ENCODE measurements around the gene MARK2.
A peak's percentile ranks its signal among the peaks of the same experiment; 100 is the strongest.

The MARK2 gene

GRCh38 chr11:63869683-63870082 is 30.8 kb downstream of the MARK2 start:
- Histone ChIP-seq H3F3A (ENCODE audit: insufficient read depth, low read length) (peaks cover 43% of the 10 kb centered on the region), H4K20me1 (ENCODE audit: insufficient read depth, low read length) (peaks cover 7% of the 10 kb centered on the region; the same call in 1 of the 2 replicates), H3K36me3 (replicated peaks; ENCODE audit: insufficient read depth, low read length) (no peaks in the 10 kb centered on the region), H3K27me3 (replicated peaks; ENCODE audit: insufficient read depth, low read length) (no peaks in the 10 kb centered on the region), H3K79me2 (ENCODE audit: low read length) (peaks cover 82% of the 10 kb centered on the region), H2AFZ (ENCODE audit: low read length) (no peak overlapping the region), H3K9ac (ENCODE audit: low read length) (no peak overlapping the region), H3K27ac (ENCODE audit: low read length) (no peak overlapping the region), H3K4me1 (ENCODE audit: low read length) (peaks cover 65% of the 10 kb centered on the region), H3K4me2 (ENCODE audit: low read depth, low read length) (no peak overlapping the region), H3K4me3 (ENCODE audit: low read length) (no peak overlapping the region), H3K9me3 (replicated peaks; ENCODE audit: insufficient read depth, low read length) (no peaks in the 10 kb centered on the region), H3K9me2 (replicated peaks; ENCODE audit: insufficient read depth, low read length) (no peaks in the 10 kb centered on the region)
- no peak for DNase-seq
- TF ChIP-seq EZH2phosphoT487 (IDR thresholded peaks at IDR 0.05; ENCODE audit: low read length) (no peak), EZH2 (optimal IDR thresholded peaks at IDR 0.05; ENCODE audit: low read depth, low read length) (no peak)
- TF ChIP-seq, protein P1, sequence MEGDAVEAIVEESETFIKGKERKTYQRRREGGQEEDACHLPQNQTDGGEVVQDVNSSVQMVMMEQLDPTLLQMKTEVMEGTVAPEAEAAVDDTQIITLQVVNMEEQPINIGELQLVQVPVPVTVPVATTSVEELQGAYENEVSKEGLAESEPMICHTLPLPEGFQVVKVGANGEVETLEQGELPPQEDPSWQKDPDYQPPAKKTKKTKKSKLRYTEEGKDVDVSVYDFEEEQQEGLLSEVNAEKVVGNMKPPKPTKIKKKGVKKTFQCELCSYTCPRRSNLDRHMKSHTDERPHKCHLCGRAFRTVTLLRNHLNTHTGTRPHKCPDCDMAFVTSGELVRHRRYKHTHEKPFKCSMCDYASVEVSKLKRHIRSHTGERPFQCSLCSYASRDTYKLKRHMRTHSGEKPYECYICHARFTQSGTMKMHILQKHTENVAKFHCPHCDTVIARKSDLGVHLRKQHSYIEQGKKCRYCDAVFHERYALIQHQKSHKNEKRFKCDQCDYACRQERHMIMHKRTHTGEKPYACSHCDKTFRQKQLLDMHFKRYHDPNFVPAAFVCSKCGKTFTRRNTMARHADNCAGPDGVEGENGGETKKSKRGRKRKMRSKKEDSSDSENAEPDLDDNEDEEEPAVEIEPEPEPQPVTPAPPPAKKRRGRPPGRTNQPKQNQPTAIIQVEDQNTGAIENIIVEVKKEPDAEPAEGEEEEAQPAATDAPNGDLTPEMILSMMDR (IDR thresholded peaks at IDR 0.05; ENCODE audit: low read length), result no peak

- H4K20me1 ChIP-seq (ENCODE audit: insufficient read depth, low read length), result peaks cover 7% of the 10 kb centered on the region; the same call in 1 of the 2 replicates
These were observed 31.6 kb downstream of the MARK2 start for GRCh38 chr11:63870351-63871140.

GRCh38 chr11:63871962-63872799 is 33.3 kb downstream of the MARK2 start:
- no peak overlapping the region for H3K9ac ChIP-seq (ENCODE audit: low read length)
- H3K27me3 ChIP-seq (replicated peaks; ENCODE audit: insufficient read depth, low read length), result no peaks in the 10 kb centered on the region
- H3F3A ChIP-seq (ENCODE audit: insufficient read depth, low read length), result peaks cover 22% of the 10 kb centered on the region
- DNase-seq, result peak; percentile 65
- peaks cover 3% of the 10 kb centered on the region; the same call in 1 of the 2 replicates for H4K20me1 ChIP-seq (ENCODE audit: insufficient read depth, low read length)
- no peaks in the 10 kb centered on the region for H3K36me3 ChIP-seq (replicated peaks; ENCODE audit: insufficient read depth, low read length)
- peak overlapping the region; percentile 56; the same call in 1 of the 2 replicates for H3K27ac ChIP-seq (ENCODE audit: low read length)
- peaks cover 89% of the 10 kb centered on the region for H3K79me2 ChIP-seq (ENCODE audit: low read length)
- H3K9me3 ChIP-seq (replicated peaks; ENCODE audit: insufficient read depth, low read length), result no peaks in the 10 kb centered on the region
- no peak for TF ChIP-seq EZH2phosphoT487 (IDR thresholded peaks at IDR 0.05; ENCODE audit: low read length)
- no peak for TF ChIP-seq EZH2 (optimal IDR thresholded peaks at IDR 0.05; ENCODE audit: low read depth, low read length)
- TF ChIP-seq, protein P1 (IDR thresholded peaks at IDR 0.05; ENCODE audit: low read length), result peak; percentile 64
- H3K9me2 ChIP-seq (replicated peaks; ENCODE audit: insufficient read depth, low read length), result no peaks in the 10 kb centered on the region
- peak overlapping the region; percentile 39; the same call in 1 of the 2 replicates for H3K4me2 ChIP-seq (ENCODE audit: low read depth, low read length)
- H3K4me3 ChIP-seq (ENCODE audit: low read length), result no peak overlapping the region
- no peak overlapping the region for H2AFZ ChIP-seq (ENCODE audit: low read length)
- H3K4me1 ChIP-seq (ENCODE audit: low read length), result peaks cover 43% of the 10 kb centered on the region

More at GRCh38 chr11:63870351-63871140, 31.6 kb downstream of the MARK2 start:
- H3K27me3 ChIP-seq (replicated peaks; ENCODE audit: insufficient read depth, low read length), result no peaks in the 10 kb centered on the region
- no peak overlapping the region for H3K9ac ChIP-seq (ENCODE audit: low read length)
- H3K4me2 ChIP-seq (ENCODE audit: low read depth, low read length), result no peak overlapping the region
- no peaks in the 10 kb centered on the region for H3K9me2 ChIP-seq (replicated peaks; ENCODE audit: insufficient read depth, low read length)
- peaks cover 82% of the 10 kb centered on the region for H3K79me2 ChIP-seq (ENCODE audit: low read length)
- no peak overlapping the region for H2AFZ ChIP-seq (ENCODE audit: low read length)
- peaks cover 57% of the 10 kb centered on the region for H3K4me1 ChIP-seq (ENCODE audit: low read length)
- H3K9me3 ChIP-seq (replicated peaks; ENCODE audit: insufficient read depth, low read length), result no peaks in the 10 kb centered on the region
- H3K4me3 ChIP-seq (ENCODE audit: low read length), result no peak overlapping the region
- DNase-seq, result no peak
- peaks cover 37% of the 10 kb centered on the region for H3F3A ChIP-seq (ENCODE audit: insufficient read depth, low read length)
- no peak for TF ChIP-seq EZH2 (optimal IDR thresholded peaks at IDR 0.05; ENCODE audit: low read depth, low read length)
- TF ChIP-seq, protein P1 (IDR thresholded peaks at IDR 0.05; ENCODE audit: low read length), result no peak
- no peak for TF ChIP-seq EZH2phosphoT487 (IDR thresholded peaks at IDR 0.05; ENCODE audit: low read length)
- H3K27ac ChIP-seq (ENCODE audit: low read length), result peak overlapping the region; percentile 38; the same call in 1 of the 2 replicates
- H3K36me3 ChIP-seq (replicated peaks; ENCODE audit: insufficient read depth, low read length), result no peaks in the 10 kb centered on the region
